Esophagus muscularis mucosa (tissue), 4 donors: ENCODE data around the gene GPX7.

Experiments used
- EP300 ChIP-seq: sonication (generic); formaldehyde crosslinking; IDR thresholded peaks from one replicate; pipeline ENCODE4 v1.6.1; 2017; ENCODE audit warnings: antibody characterized with exemption
- POLR2A ChIP-seq: fragments of 450-650 bp; IDR thresholded peaks from one replicate; pipeline ENCODE4 v1.6.1; 2017; ENCODE audit warnings: antibody characterized with exemption, moderate library complexity, mild to moderate bottlenecking, low read depth
- POLR2AphosphoS5 ChIP-seq, 2 donors: sonication (generic); formaldehyde crosslinking; IDR thresholded peaks; one replicate each; pipeline ENCODE4 v1.6.1; 2017; ENCODE audit warnings: antibody characterized with exemption in 2 of 2
- TF ChIP-seq, protein P1 (sequence below), 3 experiments: fragments of 200-600 bp in 2 of 3; fragments of 450-650 bp in 1 of 3; sonication (generic) in 2 of 3; IDR thresholded peaks; one replicate each; pipeline ENCODE4 v1.5.1; 2017 to 2019; ENCODE audit warnings: antibody characterized with exemption in 3 of 3, mild to moderate bottlenecking in 2 of 3, moderate library complexity in 1 of 3

DNA sequence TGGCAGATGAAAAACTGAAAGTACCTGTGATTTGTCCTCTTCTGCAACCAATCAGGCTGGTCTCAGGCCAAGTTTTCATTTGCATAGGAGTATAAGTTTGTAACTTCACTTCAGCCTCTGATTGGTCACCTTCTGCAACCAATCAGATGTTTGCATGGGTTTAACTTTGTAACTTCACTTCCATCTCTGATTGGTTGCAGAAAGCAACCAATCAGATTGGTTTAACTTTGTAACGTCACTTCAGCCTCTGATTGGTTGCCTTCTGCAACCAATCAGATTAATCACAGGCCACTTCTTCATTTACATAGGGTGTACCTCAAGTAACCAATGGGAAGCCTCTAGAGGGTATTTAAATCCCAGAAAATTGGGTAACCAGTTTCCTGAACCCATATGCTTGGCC is 30.4 kb upstream of the GPX7 start:
- TF ChIP-seq, protein P1, sequence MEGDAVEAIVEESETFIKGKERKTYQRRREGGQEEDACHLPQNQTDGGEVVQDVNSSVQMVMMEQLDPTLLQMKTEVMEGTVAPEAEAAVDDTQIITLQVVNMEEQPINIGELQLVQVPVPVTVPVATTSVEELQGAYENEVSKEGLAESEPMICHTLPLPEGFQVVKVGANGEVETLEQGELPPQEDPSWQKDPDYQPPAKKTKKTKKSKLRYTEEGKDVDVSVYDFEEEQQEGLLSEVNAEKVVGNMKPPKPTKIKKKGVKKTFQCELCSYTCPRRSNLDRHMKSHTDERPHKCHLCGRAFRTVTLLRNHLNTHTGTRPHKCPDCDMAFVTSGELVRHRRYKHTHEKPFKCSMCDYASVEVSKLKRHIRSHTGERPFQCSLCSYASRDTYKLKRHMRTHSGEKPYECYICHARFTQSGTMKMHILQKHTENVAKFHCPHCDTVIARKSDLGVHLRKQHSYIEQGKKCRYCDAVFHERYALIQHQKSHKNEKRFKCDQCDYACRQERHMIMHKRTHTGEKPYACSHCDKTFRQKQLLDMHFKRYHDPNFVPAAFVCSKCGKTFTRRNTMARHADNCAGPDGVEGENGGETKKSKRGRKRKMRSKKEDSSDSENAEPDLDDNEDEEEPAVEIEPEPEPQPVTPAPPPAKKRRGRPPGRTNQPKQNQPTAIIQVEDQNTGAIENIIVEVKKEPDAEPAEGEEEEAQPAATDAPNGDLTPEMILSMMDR (IDR thresholded peaks at IDR 0.05) = no peak
- TF ChIP-seq POLR2A (no peak), POLR2AphosphoS5 (IDR thresholded peaks at IDR 0.05) (no peak), EP300 (no peak)
